Stimulated activated CD4-positive, alpha-beta T cell treated with anti-CD3 and anti-CD28 coated beads, Interleukin-4, amount 100 ng/mL, for 4 hours (primary cell): Measurements from ENCODE around the gene TK2.
"Not testable (repeated sequence)": the region's sequence is repeated elsewhere in the genome, so short reads cannot be mapped to it uniquely, and the experiment has no call there.

Source experiments
- DNase-seq, 2 experiments: peaks; one replicate each; pipeline ENCODE4 v3.0.0-alpha.2; 2020

Gene TK2

DNA sequence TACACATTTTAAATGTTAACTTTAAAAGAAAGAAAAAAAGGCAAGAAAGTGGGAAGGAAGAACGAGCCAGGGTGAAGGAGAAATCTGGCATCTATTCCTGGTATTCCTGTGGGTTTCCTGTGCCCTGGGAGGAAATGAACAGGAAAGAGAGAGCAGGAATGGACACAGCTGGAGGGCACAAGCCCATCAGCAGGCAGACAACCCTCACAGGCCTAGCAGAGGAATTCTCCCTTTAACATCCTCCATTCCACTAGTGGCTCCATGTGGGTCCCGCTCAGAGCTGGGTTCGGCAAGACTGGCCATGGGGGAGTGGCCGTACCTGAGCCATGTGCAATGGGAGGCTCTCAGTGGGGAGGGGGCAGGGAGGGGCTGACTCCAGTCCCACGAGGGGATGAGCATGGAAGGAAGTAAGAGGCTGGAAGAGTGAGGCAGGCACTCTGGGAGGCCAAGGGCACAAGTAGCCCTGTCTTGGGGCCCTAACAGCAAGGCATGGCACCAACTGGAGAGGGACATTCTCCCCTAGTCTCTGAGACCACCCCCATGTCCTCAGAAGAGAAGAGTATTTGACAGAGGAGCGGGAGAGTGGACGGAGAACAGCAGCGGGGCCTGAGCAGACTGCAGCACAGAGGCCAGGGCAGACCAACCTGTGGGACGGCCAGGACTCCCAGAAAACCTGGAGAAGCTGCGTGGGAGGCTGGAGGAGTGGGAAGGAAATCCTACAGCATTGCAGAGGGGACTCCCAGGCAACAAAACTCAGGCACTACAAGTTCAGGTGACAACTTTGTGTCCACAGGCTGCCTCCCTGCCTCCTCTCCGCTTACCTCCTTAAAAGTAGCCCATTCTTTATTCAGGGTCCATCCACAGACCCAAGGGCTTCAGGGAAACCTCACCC, 30.2 kb downstream of the TK2 start:
- DNase-seq, result no peak

DNA sequence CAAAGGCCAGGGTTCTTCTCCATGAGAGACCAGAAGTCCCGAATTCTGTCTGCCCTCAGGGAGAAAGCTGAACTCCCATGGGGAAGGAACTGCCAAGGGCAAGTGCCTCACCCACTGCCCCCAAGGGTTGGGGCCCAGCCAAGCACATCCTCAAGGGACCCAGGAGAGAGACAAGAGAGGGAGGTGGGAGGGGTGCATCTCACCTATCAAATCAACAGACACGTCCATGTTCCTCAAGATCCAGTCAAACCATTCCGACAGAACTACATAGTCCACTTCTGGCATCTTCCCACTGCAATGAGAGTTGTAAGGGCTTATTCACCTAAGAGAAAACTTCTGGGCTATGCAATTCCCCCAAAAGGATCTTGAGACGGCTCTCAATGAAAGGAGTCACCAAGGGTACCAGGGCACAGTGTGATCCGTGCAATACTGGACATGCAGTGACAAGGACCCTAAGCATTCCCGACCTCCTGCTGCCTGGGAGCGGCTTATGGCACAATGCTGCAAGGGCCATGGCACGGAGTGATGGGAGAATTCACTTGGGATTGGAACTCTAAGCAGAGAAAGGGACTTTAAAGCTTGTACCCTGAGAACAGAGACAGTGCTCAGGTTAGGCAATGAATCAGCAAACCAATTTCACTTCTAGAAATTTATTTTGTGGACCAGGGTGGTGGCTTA, 32.2 kb downstream of the TK2 start:
- no peak for DNase-seq

DNA sequence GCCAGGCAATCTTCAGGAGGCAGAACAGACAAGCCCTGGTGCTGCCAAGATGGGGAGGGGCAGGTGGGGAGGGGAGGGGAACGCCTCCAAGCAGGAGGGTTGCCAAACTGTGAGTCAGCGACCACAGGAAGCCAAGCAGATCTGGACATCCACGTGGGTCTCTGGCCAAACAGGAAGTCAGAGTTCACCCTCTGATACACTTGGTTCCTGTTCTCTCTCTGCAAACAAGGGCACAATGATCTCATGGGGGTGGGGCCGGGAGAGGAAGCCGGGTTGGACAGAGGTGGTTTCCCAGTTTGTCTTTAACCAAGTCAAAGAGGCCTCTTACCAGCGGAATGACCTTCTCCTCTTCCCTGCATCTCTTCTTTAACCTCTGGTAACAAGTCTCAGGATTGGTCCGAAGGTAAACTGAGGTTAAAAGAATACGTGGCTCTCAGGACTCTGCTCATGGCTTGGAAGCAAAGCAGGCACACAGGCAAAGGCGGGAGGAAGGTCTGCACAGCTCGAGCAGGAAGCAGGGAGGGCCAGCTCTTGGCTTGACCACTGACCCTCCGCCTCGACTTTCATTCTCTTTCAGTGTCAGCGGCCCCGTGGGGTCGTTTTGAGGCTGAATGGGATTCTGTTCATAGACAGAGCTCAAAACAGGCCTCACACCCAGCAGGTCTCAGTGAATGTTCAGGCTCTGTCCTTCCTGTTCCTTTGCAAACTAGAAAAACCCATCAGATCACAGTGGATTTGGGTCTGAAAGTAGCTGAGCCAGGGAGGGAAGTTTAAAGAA, 32.9 kb downstream of the TK2 start:
- peak; percentile 52 to 69 for DNase-seq

DNA sequence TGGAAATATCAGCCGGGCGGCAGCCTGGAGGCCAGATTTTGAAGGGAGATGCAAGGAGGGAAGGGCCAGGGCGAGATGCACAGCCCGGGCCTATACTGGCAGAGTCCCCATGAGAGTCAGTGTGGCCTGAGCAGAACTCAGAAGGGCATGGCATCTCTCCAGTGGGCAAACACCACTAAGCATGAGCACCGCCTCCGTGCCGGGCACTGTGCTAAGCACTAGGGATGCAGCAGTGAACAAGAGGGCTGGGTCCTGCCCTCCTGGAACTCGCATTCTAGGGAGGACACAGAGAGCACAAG, 33.5 kb downstream of the TK2 start:
- no peak for DNase-seq

DNA sequence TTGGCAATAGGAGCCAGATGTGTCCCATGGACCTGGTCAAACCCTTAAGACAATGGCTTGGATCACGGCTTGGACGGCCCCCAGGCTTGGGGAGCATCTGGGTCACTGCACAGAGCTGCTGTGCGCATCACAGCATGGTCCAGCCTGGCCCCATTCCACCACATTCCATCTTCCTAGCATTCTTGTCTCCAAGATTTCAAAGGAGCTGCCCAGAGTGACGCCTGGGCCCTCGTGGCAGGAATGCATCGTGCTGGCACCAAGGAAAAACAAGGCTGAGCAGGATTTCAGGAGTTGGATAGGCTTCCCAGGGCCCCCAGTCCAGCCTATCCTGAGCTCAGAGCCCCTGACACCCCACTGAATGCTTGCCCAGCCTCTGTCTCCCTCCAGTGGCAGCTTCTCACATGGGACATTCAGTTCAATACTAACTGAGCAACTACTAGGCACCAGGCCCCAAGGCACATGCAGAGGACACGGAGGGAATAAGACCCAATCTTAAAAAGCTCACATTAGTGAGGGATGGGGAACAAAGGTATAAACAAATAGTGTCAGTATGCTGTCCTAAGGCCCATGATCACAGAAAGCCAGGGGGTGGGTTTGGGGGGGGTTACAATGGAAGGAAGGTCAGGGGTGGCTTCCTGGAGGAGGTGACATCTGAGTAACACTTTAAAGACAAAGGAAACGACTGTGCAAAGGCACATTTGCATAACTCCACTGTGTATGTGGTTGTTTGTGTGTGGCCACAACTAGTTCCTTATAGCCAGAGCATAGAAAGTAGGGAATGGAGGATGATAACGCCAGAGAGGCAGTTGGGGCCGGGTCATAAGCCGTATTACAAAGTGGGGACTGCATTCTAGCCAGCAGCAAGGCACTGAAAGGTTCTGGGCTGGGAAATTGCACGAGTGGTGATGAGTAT, 34.1 kb downstream of the TK2 start:
- DNase-seq, result no peak

DNA sequence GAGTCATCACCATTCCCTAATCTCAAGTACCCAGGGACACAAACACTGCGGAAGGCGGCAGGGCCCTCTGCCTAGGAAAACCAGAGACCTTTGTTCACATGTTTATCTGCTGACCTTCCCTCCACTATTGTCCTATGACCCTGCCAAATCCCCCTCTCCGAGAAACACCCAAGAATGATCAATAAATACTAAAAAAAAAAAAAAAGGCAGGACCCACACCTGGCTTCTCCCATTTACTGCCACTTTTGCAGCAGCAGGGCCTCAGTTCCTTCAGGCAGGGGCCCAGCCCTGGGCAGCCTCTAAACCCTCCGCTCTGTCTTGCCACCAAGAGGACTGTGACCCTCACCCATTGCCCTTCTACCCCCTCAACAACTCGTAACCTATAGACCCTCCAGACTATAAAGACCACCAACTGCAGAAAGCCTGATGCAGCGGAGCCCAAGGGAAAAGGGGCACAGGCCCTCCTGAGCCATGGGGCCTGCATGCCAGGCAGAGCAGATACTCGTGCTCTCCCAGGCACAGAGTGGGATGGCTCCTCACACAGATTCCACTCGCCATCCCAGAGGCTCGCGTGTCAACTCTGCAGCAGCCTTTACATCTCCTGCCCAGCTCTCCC, 34.8 kb downstream of the TK2 start:
- not testable (repeated sequence) for DNase-seq

DNA sequence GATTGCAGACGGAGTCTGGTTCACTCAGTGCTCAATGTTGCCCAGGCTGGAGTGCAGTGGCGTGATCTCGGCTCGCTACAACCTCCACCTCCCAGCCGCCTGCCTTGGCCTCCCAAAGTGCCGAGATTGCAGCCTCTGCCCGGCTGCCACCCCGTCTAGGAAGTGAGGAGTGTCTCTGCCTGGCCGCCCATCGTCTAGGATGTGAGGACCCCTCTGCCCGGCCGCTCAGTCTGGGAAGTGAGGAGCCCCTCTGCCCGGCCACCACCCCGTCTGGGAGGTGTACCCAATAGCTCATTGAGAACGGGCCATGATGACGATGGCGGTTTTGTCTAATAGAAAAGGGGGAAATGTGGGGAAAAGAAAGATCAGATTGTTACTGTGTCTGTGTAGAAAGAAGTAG, 35.5 kb downstream of the TK2 start:
- not testable (repeated sequence) for DNase-seq

DNA sequence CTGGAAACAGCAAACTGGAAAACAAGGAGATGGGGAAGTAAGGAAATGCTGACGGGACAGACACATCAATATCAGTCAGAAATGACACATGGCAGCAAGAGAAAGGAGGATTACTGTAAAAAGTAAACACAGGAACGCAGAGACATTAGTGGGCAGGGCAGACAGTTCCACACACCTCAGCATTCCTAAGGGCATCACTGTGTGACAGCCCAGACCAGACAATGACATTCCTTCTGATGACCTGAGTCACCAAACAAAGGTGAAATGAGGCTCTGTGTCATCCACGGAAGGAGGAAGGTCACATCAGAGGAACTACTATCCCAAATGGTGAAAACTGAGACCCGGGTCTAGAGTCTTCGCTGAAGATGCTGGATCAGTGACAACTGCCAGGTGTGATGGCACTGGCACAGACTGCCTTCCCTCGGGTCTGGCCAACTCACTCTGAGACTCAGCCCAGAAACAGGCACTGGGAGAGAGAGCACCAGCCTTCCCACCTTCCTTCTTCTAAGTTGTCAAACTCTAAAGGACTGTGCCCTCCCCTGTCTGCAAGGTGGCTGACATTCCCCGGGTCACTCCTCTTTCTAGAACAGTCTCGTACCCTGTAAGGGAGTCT, 36.7 kb downstream of the TK2 start:
- no peak for DNase-seq

DNA sequence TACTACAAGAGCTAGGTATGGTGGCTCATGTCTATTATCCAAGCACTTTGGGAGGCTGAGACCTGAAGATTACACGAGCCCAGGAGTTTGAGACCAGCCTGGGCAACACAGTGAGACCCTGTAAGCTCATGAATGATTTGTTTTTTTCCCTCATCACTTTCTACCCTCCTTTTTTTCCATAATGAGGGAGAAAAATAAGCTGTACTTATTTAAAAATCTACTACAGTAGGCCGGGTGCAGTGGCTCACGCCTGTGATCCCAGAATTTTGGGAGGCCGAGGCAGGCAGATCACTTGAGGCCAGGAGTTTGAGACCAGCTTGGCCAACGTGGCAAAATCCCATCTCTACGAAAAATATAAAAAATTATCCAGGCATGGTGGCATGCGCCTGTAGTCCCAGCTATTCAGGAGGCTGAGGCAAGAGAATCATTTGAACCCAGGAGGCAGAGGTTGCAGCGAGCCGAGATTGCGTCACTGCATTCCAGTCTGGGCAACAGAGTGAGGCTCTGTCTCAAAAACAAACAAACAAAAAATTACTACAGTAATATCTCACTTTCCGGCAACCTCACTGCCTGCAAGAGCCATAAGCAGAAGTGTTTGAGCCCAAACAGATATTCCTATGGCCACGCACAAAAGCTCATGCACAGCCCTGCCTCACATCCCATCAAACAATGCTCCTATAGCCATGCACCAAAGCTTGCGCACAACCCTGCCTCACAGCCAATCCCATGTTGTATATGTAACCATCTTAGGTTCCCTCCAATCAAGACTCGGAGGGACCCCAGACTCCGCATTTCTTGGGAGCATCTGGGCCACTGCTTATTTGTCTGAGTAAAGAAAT, 37.4 kb downstream of the TK2 start:
- DNase-seq, result no peak

DNA sequence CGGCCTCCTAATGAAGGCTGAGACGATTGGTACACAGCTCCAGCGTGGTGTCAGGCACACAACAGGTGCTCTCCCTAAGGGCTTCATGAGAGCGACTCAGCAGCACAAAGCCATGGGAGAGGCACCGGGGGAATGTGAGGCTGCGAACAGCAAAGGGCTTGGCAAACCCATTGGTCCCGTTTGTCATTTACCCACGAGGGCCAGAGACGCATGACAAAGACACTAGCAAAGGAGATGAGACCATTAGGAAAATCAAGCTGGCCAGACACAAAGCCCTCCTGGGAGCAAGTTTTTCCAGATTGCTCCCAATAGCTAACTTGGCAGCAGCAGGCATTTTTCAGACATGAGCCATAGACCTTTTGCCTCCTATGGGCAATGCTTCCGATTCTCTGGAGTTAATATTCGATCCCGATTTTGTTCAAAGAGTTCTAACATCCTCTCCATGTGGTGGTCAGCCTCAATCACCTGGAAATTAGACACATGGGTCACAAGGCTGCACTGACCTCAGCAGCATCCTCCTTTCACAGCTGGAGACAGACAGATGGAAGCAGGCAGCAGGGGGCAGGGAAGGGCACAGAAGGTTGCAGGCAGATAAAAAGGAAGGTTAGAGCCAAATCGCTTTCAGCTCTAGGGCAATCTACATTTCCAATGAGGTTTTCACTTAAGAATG, 38.2 kb downstream of the TK2 start:
- DNase-seq, result no peak

DNA sequence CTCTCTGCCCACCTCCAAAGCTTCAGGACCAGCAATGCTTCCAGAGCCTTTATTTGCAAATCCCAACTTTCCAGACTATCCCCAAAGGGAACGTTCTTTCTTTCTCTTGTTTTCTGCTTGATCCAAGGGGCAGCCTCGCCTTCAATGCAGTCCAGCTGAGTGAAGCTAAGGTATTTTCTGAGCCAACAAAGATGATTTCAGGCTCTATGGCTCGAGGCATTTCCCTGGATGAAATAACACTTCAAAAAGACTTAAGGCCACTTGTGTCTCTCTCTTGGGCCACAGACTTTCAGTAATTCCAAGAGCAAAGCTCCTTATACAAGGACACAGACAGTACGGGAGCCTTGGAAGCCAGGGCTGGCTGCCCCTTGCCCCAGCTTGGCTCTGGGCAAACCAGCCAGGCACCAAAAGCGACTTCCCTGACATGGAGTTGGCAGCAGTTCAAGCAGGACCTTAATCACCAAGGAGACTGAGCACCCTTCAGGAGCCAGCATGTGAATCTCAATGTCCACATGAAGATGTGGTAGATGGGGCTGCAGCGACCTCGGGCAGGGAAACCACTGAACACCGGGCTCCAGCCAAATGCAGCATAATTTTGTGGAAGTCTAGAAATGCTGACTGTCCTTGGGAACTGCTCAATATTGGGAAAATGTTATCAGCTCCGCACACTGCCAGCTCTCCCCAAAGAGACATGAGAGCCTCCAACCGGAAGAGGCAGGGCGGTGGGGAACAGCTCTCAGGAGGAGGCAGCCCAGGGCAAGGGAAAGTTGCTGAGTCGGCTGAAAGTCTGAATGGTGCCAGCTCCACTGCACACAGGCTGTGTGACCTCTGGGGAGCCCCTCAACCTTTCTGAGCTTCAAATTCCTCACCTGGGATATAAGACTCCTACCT, 39.0 kb downstream of the TK2 start:
- DNase-seq, result no peak

DNA sequence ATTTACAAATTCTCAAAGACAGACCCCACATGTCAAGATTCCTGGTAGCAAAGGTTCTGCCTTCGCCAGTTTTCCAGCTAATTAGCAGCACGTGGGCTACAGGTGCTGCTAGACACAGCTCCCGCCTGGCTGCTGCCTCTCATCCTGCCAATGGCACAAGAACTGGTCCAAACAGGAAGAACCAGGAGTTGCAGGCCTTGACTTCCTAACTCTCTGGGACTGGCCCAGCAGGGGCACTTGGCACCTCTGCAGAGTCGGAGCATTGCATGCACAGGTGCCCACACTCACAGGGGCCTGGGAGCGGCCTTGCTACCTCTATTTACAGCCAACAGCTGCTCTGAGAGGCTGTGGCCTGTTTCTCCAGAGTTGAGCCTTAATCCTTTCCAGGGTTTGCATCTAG, 39.6 kb downstream of the TK2 start:
- no peak for DNase-seq

DNA sequence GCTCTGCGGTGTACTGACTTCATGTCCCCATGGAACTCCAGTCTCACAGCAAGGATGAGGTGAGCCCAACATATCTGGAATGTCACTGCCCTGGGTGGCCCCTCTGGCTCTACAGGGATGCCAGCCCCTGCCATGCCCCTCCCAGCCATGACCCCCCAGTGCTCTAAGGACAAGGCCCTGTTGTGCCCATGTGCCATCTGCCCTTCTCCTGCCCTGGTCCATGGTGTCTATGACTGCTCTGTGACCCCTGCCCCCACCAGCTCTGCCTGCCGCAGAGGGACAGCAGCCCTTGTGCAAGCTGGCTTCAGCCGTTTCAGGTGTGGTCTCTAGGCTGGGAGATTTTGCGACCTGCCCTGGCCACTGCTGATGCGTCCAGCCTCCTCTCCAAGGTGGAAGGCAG, 40.3 kb downstream of the TK2 start:
- no peak for DNase-seq

DNA sequence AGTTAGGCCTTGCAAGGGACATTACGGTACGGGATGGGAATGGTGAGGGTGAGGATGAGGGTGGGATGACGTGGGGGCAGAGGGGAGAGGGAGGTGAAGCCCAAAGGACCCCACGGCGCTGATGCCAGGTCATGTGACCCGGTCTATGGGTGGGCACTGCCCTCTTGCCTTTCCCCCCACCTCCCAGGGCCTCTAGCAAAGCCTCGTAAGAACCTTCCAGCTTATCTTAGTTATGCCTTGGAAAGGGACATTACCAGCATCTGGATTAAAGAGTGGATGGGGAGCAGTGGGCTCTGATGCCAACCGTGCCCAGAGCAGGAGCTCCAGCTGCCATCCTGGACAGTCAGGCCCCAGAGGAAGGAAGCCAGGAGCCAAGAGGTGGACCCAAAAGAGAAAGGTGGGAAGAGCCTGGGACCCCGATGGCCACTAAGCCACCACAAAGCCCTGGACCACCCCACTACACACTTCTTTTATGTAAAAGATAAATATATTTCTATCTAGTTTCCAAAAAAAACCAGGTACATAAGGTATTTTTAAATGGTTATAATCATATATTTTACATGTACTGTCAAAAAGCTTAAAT, 40.9 kb downstream of the TK2 start:
- no peak for DNase-seq

DNA sequence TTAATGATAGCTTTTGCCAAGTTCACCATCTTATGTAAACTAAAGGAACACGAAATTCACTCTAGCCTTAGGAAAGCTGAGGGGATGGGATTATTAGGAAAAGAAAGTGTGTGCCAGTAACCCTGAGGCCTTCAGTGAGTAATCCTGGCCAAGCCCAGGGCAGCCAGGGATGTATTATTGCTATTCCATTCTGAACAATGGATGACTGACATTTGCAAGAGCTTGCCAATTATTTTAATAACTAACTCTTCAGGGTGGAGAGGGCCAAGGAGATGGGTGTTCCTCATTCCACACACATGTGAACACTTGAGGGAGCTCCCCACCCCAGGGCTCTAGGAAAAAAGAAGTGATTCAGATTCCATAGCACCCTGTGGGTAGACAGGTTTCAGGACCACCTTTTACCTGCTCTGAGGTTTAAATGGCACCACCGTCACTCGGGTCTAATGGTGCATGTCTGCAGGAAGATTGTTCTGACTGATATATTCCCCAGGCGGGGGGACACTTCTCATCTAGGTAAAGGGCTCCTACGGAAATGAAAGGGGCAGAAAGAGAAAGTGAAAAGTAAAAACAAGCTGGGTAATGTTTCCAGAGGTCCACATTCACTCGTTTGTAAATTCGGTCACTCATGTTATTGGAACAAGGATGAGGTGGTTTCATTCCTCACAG, 41.5 kb downstream of the TK2 start:
- DNase-seq, result no peak

DNA sequence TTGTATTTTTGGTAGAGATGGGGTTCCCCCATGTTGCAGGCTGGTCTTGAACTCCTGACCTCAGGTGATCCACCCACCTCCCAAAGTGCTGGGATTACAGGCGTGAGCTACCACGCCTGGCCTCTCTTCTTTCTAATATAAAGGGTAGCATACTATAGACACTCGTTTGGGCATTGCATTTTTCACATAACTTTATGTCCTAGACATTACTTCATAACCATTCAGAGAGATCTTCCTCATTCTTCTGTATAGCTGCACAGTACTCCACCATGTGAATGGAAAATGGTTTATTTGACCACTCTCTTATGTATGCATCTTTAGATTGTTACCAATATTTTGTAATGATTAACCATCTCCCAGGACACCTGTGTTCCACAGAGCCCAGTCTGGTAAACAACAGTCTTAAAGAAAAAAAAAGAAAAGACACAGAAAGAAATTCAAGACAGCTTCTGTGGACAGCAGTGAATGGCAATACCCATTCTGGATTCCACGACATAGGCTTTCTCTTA, 42.1 kb downstream of the TK2 start:
- DNase-seq, result no peak

DNA sequence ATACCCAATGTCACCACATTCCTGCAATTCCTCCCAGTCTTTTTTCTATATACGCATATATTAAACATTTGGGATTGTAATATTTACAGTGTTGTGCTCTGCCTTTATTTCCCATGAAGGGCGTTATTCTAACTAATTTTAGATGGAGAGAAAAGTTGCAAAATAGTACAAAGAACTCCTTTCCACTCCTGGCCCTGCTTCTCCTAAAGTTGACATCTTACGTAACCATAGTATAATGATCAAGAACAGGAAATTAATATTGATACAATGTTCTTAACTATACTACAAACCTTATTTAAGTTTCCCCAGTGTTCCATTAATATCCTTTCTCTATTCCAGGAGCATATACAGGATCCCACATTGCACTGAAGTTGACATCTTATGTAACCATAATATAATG, 46.3 kb downstream of the TK2 start:
- no peak for DNase-seq

DNA sequence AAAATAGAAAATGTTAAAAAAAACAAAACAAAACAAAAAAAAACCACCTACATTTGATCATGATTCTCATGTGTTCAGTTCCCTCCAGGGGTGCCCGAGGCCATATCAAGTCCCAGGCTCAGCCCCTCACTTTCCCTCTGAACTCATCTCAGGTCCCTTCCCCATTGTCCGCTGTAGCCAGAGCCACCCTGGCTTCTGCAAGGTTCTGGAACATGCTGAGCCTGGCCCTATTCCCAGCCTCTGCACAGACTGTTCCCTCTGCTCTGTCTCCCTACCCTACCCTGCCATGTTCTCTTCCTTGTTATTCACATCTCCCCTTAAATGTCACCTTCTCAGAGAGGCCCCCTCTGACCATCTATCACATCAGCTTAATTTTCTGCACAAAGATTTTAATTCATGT, 46.9 kb downstream of the TK2 start:
- DNase-seq, result no peak
